Ovary (tissue), 9 donors: ENCODE data around the gene STUB1. TPM values are rescaled to one million over a fixed set of nuclear protein-coding genes. Genes with fewer than 3 reads are reported as not detected.
A peak's percentile ranks its signal among the peaks of the same experiment; 100 is the strongest.

ENCODE experiments used
- DNase-seq, 5 donors: peaks; one replicate each; pipeline ENCODE4 v3.0.0-alpha.2; 2019 to 2020
- H3K27ac ChIP-seq, 2 donors: fragments of 200-600 bp; one replicate each; pipeline versions ENCODE4 v1.5.1 to v1.8.0; 2019 to 2022
- H3K27me3 ChIP-seq: fragments of 200-600 bp; one replicate; pipeline ENCODE4 v1.8.0; 2022
- H3K36me3 ChIP-seq: fragments of 200-600 bp; sonication (generic); one replicate; pipeline ENCODE4 v1.5.1; 2019
- H3K4me1 ChIP-seq: one replicate; pipeline ENCODE4 v1.8.1; 2013; ENCODE audit warnings: mild to moderate bottlenecking, moderate library complexity; ENCODE audit not compliant: insufficient read depth
- H3K4me3 ChIP-seq: fragments of 200-600 bp; sonication (generic); one replicate; pipeline ENCODE4 v1.5.1; 2017
- H3K9me3 ChIP-seq, 2 donors: fragments of 200-600 bp in 1 of 2; sonication (generic) in 1 of 2; one replicate each; pipeline versions ENCODE4 v1.5.1 to v1.8.1; 2013 to 2019; ENCODE audit warnings: mild to moderate bottlenecking in 1 of 2, moderate library complexity in 1 of 2
- CTCF ChIP-seq, 3 donors: fragments of 450-650 bp in 2 of 3; fragments of 200-600 bp in 1 of 3; IDR thresholded peaks; one replicate each; pipeline versions ENCODE4 v1.5.1 to v1.8.0; 2016 to 2022; ENCODE audit warnings: antibody characterized with exemption in 3 of 3, mild to moderate bottlenecking in 1 of 3
- EP300 ChIP-seq: sonication (generic); formaldehyde crosslinking; IDR thresholded peaks from one replicate; pipeline ENCODE4 v1.6.1; 2017; ENCODE audit warnings: antibody characterized with exemption
- POLR2A ChIP-seq: fragments of 450-650 bp; IDR thresholded peaks from one replicate; pipeline ENCODE4 v1.6.1; 2017; ENCODE audit warnings: antibody characterized with exemption, mild to moderate bottlenecking, moderate library complexity
- WGBS, 3 donors: extraction: QIAGEN DNeasy Blood & Tissue Kit in 1 of 3; methylation state at CpG; one replicate each; pipeline versions ENCODE4 v1.1.5 to v1.1.7; 2013 to 2017; 5-methylcytosine and 5-hydroxymethylcytosine counted together
- intact Hi-C, 4 donors: fragments of 100-400 bp; cut with DNase I; formaldehyde crosslinking; loops; one replicate each; pipeline versions ENCODE4 v1.11.0 to v1.15.1; 2022 to 2023
- polyA plus RNA-seq, 2 donors: library from polyadenylated mRNA; stranded (reverse); fragments of 200-250 nt in 1 of 2; fragments of 350-450 nt in 1 of 2; fragmentation: Illumina TruSeq in 1 of 2; extraction: RNeasy Lipid Tissue Mini Kit (QIAGEN cat#74804) in 1 of 2; gene quantifications; one replicate each; pipeline ENCODE4 v1.2.3, GENCODE V29; 2013 to 2014
- total RNA-seq, 7 donors: library from RNA; depleted of rRNA in 2 of 7; stranded (reverse); fragments of >200 nt in 2 of 7; fragmentation: NEBNext Ultra II Directional in 3 of 7; extraction: Animal tissue kit (Norgen Biotek cat#: 25700) in 3 of 7; gene quantifications; one replicate each; pipeline versions ENCODE4 v1.1.0 to v1.2.4, GENCODE V29; 2016 to 2023
- donor health status: DM: no; HTN: no; CAD: no; lungs with moderate emphysema.
- donor health status: DM: no; HTN: no; CAD: no.
- donor health status: Bipolar disorder and iron deficiency.
- donor health status: DM: yes; HTN: yes; CAD: no.
- donor health status: DM: no; HTN: no; CAD: no.
- donor health status: DM: yes; HTN: yes; CAD: no.

Gene STUB1
- total and polyA plus RNA-seq, 9 donors, result 20.1 to 115 (median 102) TPM

- TF ChIP-seq EP300, result no peak
- TF ChIP-seq CTCF (IDR thresholded peaks at IDR 0.05), result no peak
- TF ChIP-seq POLR2A, result no peak
- peak overlapping the region; percentile 73 for H3K4me3 ChIP-seq
- H3K9me3 ChIP-seq, result no peaks in the 10 kb centered on the region
- H3K27ac ChIP-seq, result peak overlapping the region; percentile 41 to 82
- no peaks in the 10 kb centered on the region for H3K36me3 ChIP-seq
- H3K27me3 ChIP-seq, result no peaks in the 10 kb centered on the region
- 5 to 9% (median 6%) methylated on average over 33 to 72 of the region's 72 CpGs for WGBS, 3 donors
- peaks cover 16% of the 10 kb centered on the region for H3K4me1 ChIP-seq
- peak; percentile 81 to 85 (median 83) for DNase-seq
- intact Hi-C loops, result loop anchor here in 1 of 4 donors (5.0 kb wide), 1 partner anchor 60 kb away; no protein-coding TSS in a partner anchor
Measured at GRCh38 chr16:642189-643049, 37.8 kb upstream of the STUB1 start.

GRCh38 chr16:643050-643368 is 37.2 kb upstream of the STUB1 start:
- intact Hi-C loops, result loop anchor here in 1 of 4 donors (5.0 kb wide), 1 partner anchor 61 kb away; no protein-coding TSS in a partner anchor
- no peak for DNase-seq
- 81 to 92% (median 87%) methylated on average over 13 of the region's 13 CpGs for WGBS, 3 donors
- Histone ChIP-seq H3K27me3 (no peaks in the 10 kb centered on the region), H3K4me3 (peak overlapping the region; percentile 73), H3K36me3 (no peaks in the 10 kb centered on the region), H3K4me1 (peaks cover 17% of the 10 kb centered on the region), H3K27ac (peak overlapping the region; percentile 41 to 82), H3K9me3 (no peaks in the 10 kb centered on the region)
- TF ChIP-seq POLR2A, result no peak
- no peak for TF ChIP-seq EP300
- TF ChIP-seq CTCF (IDR thresholded peaks at IDR 0.05), result no peak

DNA sequence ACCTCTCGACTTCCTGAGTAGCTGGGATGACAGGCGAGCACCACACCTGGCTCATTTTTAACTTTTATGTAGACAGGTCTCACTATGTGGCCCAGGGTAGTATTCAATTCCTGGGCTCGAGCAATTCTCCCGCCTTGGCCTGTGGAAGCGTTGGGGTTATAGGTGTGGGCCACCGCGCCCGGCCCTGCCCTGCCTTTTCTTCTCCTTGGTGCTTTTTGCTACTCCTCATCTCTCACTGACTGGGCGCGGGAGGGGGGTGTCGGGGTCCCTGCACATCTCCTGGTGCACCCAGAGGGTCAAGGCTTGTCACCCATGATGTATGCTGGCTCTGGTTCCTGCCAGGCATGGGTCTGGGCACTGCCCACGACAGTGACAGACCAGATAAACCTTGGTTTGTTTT is 35.7 kb upstream of the STUB1 start:
- peaks cover 19% of the 10 kb centered on the region for H3K4me1 ChIP-seq

More for the DNA sequence above, 35.7 kb upstream of the STUB1 start:
- Histone ChIP-seq H3K9me3 (no peaks in the 10 kb centered on the region), H3K36me3 (no peaks in the 10 kb centered on the region), H3K4me3 (no peak overlapping the region), H3K27me3 (no peaks in the 10 kb centered on the region), H3K27ac (no peak overlapping the region)
- TF ChIP-seq POLR2A, result no peak
- no peak for TF ChIP-seq CTCF (IDR thresholded peaks at IDR 0.05)
- TF ChIP-seq EP300, result no peak
- intact Hi-C loops, result loop anchor here in 1 of 4 donors (5.0 kb wide), 1 partner anchor 62 kb away; no protein-coding TSS in a partner anchor
- DNase-seq, result no peak
- 89 to 91% (median 89%) methylated on average over 12 of the region's 12 CpGs for WGBS, 3 donors
